ENCODE measurements around the gene DQX1. TPM values are rescaled to one million over a fixed set of nuclear protein-coding genes. Genes with fewer than 3 reads are reported as not detected.

The DQX1 gene
- total and polyA plus RNA-seq, 2 of the 4 experiments (the other 2 are of a cell fraction), result 0.07 TPM; not detected in 1

GRCh38 chr2:74513605-74514367, 12.2 kb downstream of the DQX1 start:
- CTCF ChIA-PET, result no interaction called here
- intact Hi-C loops (cut with micrococcal nuclease), result no loop called here
- TF ChIP-seq MAFK (IDR thresholded peaks at IDR 0.05; ENCODE audit: low read depth, low read length) (no peak), BHLHE40 (IDR thresholded peaks at IDR 0.05; ENCODE audit: low read depth, low read length) (no peak), RAD21 (IDR thresholded peaks at IDR 0.05; ENCODE audit: low read length) (no peak), MXI1 (IDR thresholded peaks at IDR 0.05; ENCODE audit: borderline replicate concordance, low read depth, low read length) (no peak), RFX5 (IDR thresholded peaks at IDR 0.05; ENCODE audit: low read depth, low read length) (no peak), SMC3 (IDR thresholded peaks at IDR 0.05; ENCODE audit: low read depth, low read length) (no peak), MAZ (IDR thresholded peaks at IDR 0.05; ENCODE audit: borderline replicate concordance, low read depth, low read length) (no peak), CTCF (conservative IDR thresholded peaks at IDR 0.05; ENCODE audit: low read depth, low read length) (no peak), ELK1 (IDR thresholded peaks at IDR 0.05; ENCODE audit: borderline replicate concordance, low read depth, low read length) (no peak), USF2 (IDR thresholded peaks at IDR 0.05; ENCODE audit: low read depth, low read length) (no peak), FOS (IDR thresholded peaks at IDR 0.05; ENCODE audit: low read depth, low read length) (no peak), RCOR1 (IDR thresholded peaks at IDR 0.05; ENCODE audit: insufficient replicate concordance, low read length) (no peak), CHD1 (IDR thresholded peaks at IDR 0.05; ENCODE audit: low read depth, low read length) (no peak), POLR2A (IDR thresholded peaks at IDR 0.05; ENCODE audit: low read depth, low read length) (no peak), NFE2L2 (IDR thresholded peaks at IDR 0.05; ENCODE audit: low read depth, low read length) (no peak)

More at GRCh38 chr2:74513605-74514367, 12.2 kb downstream of the DQX1 start:
- Histone ChIP-seq H3K9ac (ENCODE audit: low read depth, low read length) (no peak overlapping the region), H4K91ac (ENCODE audit: insufficient read depth, low read depth, low read length) (no peak overlapping the region), H4K8ac (ENCODE audit: low read depth in 2 of 2, low read length in 2 of 2) (no peak overlapping the region), H3K4ac (ENCODE audit: low read depth, low read length) (no peak overlapping the region), H2BK120ac (ENCODE audit: low read depth, low read length) (no peak overlapping the region), H3K4me3 (ENCODE audit: insufficient read depth, low read depth, low read length) (no peak overlapping the region), H3K27ac (ENCODE audit: insufficient read depth, low read length) (no peak overlapping the region), H3K14ac (replicated peaks; ENCODE audit: low read depth, low read length) (no peak overlapping the region), H3K27me3 (ENCODE audit: control insufficient read depth, insufficient read depth, low read length) (peaks cover 78% of the 10 kb centered on the region), H3K9me1 (ENCODE audit: insufficient read depth, low read length) (no peaks in the 10 kb centered on the region), H3K36me3 (ENCODE audit: control insufficient read depth, insufficient read depth, low read length) (no peaks in the 10 kb centered on the region), H4K20me1 (ENCODE audit: insufficient read depth, low read length) (0 out of 2 replicates have a peak, but pooled peaks cover 5% of the 10 kb centered on the region), H3K79me1 (ENCODE audit: low read depth in 1 of 2, low read length in 2 of 2) (no peaks in the 10 kb centered on the region), H3K56ac (ENCODE audit: extremely low read depth, insufficient read depth, low read length) (no peak overlapping the region), H3K4me1 (ENCODE audit: control insufficient read depth, insufficient read depth, low read length) (no peaks in the 10 kb centered on the region), H2BK20ac (ENCODE audit: low read depth, low read length) (no peak overlapping the region), H2BK15ac (ENCODE audit: low read depth, low read length) (no peak overlapping the region), H2AFZ (replicated peaks; ENCODE audit: low read length, poor library complexity) (peak overlapping the region; percentile 70), H3K4me2 (ENCODE audit: low read depth, low read length) (no peak overlapping the region), H3K23ac (ENCODE audit: low read depth, low read length) (peak overlapping the region; percentile 63; the same call in 1 of the 2 replicates), H3K9me3 (ENCODE audit: control insufficient read depth, insufficient read depth, low read length) (peaks cover 20% of the 10 kb centered on the region), H2AK9ac (replicated peaks; ENCODE audit: low read depth, low read length, poor library complexity) (no peak overlapping the region), H2BK5ac (ENCODE audit: low read depth, low read length, poor library complexity, severe bottlenecking) (no peak overlapping the region), H2AK5ac (ENCODE audit: low read depth, low read length) (peak overlapping the region; percentile 10; the same call in 1 of the 2 replicates), H4K5ac (ENCODE audit: low read depth, low read length) (no peak overlapping the region), H3K18ac (ENCODE audit: low read depth, low read length) (no peak overlapping the region)
- POLR2A ChIA-PET (ENCODE audit: unreplicated experiment), result no interaction called here
- BruUV-seq (replicated peaks), result no TSS peak
- ATAC-seq (ENCODE audit: low read depth) (peak; percentile 9; the same call in 1 of the 2 replicates), DNase-seq (no peak)
- 2% methylated on average over 17 of the region's 52 CpGs; no CpG with 5 or more reads in 1 of the 2 experiments for WGBS, 2 experiments (ENCODE audit: extremely low coverage in 2 of 2, insufficient read length in 1 of 2)
- in situ Hi-C loops (cut with MboI; ENCODE audit: low sequenced_read_pairs) (no loop called here), dilution Hi-C loops (cut with HindIII; ENCODE audit: low sequenced_read_pairs, unreplicated experiment) (no loop called here)

Measured in IMR-90 (cell line).